Chondrocyte (in vitro differentiated cells): ENCODE data around the gene USP25. TPM values are rescaled to one million over a fixed set of nuclear protein-coding genes. Genes with fewer than 3 reads are reported as not detected.

Source experiments
- DNase-seq: peaks from one replicate; pipeline ENCODE4 v3.0.0; 2021; ENCODE audit warnings: mixed read lengths, low spot score
- H3K27ac Mint-ChIP-seq: one replicate; pipeline ENCODE4 v1.8.0; 2021; ENCODE audit warnings: mild to moderate bottlenecking, moderate library complexity, mixed read lengths; ENCODE audit not compliant: unreplicated experiment
- H3K27me3 Mint-ChIP-seq: 2 replicates; pipeline ENCODE4 v1.8.0; 2021; ENCODE audit warnings: low read depth, mixed read lengths
- H3K36me3 Mint-ChIP-seq: 2 replicates; pipeline ENCODE4 v1.8.0; 2021; ENCODE audit warnings: low read depth, mixed read lengths
- H3K4me1 Mint-ChIP-seq: 2 replicates; pipeline ENCODE4 v1.8.0; 2021; ENCODE audit warnings: low read depth, mild to moderate bottlenecking, mixed read lengths
- H3K4me3 Mint-ChIP-seq: one replicate; pipeline ENCODE4 v1.8.0; 2021; ENCODE audit warnings: mild to moderate bottlenecking, moderate library complexity, mixed read lengths; ENCODE audit not compliant: unreplicated experiment
- H3K9me3 Mint-ChIP-seq: 2 replicates; pipeline ENCODE4 v1.8.0; 2021; ENCODE audit warnings: low read depth, mixed read lengths
- CTCF ChIP-seq: fragments of 200-600 bp; sonication (generic); IDR thresholded peaks from 2 replicates; pipeline ENCODE4 v1.5.0; 2021; ENCODE audit warnings: antibody characterized with exemption, mild to moderate bottlenecking, moderate library complexity
- total RNA-seq: library from RNA; stranded (reverse); gene quantifications from 3 replicates; pipeline ENCODE4 v1.2.1, GENCODE V29; 2021

USP25 gene
- total RNA-seq, 1 donor from 2014 or later = 58.9 TPM

- no peak for DNase-seq
- H3K4me3 Mint-ChIP-seq = no peak overlapping the region
- no peak for TF ChIP-seq CTCF
- H3K27me3 Mint-ChIP-seq = no peaks in the 10 kb centered on the region
- peak overlapping the region; percentile 9 for H3K27ac Mint-ChIP-seq
- peaks cover 7% of the 10 kb centered on the region for H3K4me1 Mint-ChIP-seq
- H3K36me3 Mint-ChIP-seq = peaks cover 15% of the 10 kb centered on the region
- no peaks in the 10 kb centered on the region for H3K9me3 Mint-ChIP-seq
These were observed 97.3 kb downstream of the USP25 start for GRCh38 chr21:15826908-15827601.

GRCh38 chr21:15831497-15831896, 101.7 kb downstream of the USP25 start:
- Mint-ChIP-seq H3K4me3 (no peak overlapping the region), H3K9me3 (no peaks in the 10 kb centered on the region), H3K27me3 (no peaks in the 10 kb centered on the region), H3K4me1 (no peaks in the 10 kb centered on the region), H3K27ac (no peak overlapping the region), H3K36me3 (peaks cover 13% of the 10 kb centered on the region)
- DNase-seq = no peak
- TF ChIP-seq CTCF = no peak

GRCh38 chr21:15837645-15838044, 107.9 kb downstream of the USP25 start:
- TF ChIP-seq CTCF = no peak
- Mint-ChIP-seq H3K27ac (peak overlapping the region; percentile 70), H3K4me1 (peaks cover 14% of the 10 kb centered on the region), H3K4me3 (no peak overlapping the region), H3K9me3 (no peaks in the 10 kb centered on the region), H3K27me3 (no peaks in the 10 kb centered on the region), H3K36me3 (peaks cover 4% of the 10 kb centered on the region)
- no peak for DNase-seq

GRCh38 chr21:15839026-15839425, 109.2 kb downstream of the USP25 start:
- Mint-ChIP-seq H3K27ac (no peak overlapping the region), H3K9me3 (no peaks in the 10 kb centered on the region), H3K4me1 (peaks cover 16% of the 10 kb centered on the region), H3K4me3 (no peak overlapping the region), H3K36me3 (peaks cover 4% of the 10 kb centered on the region), H3K27me3 (no peaks in the 10 kb centered on the region)
- DNase-seq = no peak
- no peak for TF ChIP-seq CTCF

- Mint-ChIP-seq H3K4me1 (peaks cover 16% of the 10 kb centered on the region), H3K27me3 (no peaks in the 10 kb centered on the region), H3K9me3 (no peaks in the 10 kb centered on the region), H3K36me3 (peaks cover 4% of the 10 kb centered on the region), H3K4me3 (no peak overlapping the region), H3K27ac (no peak overlapping the region)
- DNase-seq = no peak
- no peak for TF ChIP-seq CTCF
These were observed 109.8 kb downstream of the USP25 start for GRCh38 chr21:15839601-15840000.
